DMS53 treated with DMSO at 0.1 percent for 48 hours (cell line): Measurements from ENCODE around the gene BCL2L1.
"Not testable (repeated sequence)": the region's sequence is repeated elsewhere in the genome, so short reads cannot be mapped to it uniquely, and the experiment has no call there.

ENCODE experiments used
- DNase-seq: peaks from one replicate; lab custom pipeline; 2025; ENCODE audit not compliant: unreplicated experiment; lab: John Stamatoyannopoulos, UW

Gene BCL2L1

DNA sequence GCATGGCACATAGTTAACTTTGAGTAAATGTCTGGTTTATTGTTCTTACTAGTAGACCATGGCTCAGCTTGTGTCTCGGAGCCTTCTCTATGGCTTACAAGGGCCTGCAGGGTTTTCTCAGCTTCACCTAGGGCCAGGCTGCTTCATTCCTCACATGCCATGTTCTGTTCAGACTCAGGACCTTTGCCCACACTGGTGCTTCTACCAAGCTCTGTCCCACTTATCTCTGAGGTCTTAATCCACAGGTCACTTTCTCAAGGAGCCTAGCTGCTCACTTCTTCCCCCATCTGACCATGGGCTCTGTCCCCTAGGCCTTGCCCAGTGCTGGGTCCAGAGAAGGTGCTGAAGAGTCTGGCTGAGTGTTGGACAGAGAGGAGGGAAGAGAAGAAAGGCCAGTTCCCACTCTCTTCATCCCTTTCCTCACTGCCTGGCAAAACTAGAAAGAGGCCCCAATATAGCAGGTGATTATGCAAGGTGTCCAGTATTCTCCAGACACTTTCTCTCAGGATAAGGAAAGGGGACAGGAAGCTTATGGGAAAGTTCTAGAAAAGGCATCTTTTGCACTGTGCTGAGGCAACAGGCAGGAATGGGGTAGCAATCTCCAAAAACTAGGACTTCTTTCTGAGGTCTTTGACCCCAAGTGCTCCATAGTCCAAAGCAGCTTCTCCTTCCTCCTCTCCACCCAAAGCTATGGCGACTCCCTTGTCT, 45.0 kb downstream of the BCL2L1 start:
- no peak for DNase-seq

DNA sequence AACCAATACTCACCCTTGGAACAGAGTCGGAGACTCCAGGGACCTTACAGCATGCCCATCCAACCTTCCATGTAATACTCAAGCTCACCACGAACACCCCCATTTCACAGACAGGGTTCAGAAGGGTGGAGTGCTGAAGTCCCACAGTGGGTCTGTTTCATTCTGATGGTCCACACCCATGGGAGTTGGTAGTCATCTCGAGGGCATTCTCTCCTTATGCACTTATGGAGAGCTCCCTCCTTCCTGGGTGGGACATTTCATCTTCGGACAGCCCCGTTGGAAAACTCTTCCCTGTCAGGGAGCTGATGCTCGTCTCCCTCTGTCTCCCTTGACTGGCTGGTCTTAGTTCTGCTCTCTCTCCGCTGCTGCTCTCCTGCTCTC, 46.1 kb downstream of the BCL2L1 start:
- no peak for DNase-seq

DNA sequence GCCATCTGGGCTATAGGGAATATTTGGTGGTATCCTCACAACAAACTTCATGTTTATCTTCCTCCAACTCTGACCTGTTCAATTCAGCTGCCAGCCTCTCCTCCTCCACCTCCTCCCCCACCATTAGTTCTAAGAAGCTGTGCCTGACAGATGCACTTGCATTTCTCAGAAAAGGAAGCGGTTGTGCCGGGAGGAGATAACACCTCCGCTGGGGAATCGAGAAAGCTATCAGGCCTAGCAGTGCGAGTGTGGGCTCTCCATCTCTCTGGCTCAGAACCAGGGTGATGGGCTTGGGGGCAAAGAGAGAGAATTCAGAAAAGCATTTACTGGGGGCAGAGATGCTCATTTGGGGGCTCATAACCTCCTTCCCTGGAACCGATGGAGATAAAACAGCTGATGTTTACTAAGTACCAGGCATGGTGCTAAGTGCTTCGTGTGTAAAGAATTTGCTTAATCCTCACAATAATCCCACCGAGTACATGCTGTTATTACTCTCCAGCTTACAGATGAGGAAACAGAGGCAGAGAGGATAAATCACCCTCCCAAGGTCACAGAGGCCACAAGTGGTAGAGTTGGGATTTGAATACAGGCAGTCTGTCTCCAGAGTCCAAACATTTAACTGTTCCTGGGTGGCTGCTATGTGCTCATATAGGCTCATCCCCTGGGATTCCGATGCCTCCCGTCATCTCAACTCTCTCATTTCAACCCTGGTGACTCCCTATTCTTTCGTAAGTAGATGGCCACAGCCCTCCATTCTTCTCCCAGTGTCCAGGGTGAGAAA, 46.6 kb downstream of the BCL2L1 start:
- DNase-seq = no peak

DNA sequence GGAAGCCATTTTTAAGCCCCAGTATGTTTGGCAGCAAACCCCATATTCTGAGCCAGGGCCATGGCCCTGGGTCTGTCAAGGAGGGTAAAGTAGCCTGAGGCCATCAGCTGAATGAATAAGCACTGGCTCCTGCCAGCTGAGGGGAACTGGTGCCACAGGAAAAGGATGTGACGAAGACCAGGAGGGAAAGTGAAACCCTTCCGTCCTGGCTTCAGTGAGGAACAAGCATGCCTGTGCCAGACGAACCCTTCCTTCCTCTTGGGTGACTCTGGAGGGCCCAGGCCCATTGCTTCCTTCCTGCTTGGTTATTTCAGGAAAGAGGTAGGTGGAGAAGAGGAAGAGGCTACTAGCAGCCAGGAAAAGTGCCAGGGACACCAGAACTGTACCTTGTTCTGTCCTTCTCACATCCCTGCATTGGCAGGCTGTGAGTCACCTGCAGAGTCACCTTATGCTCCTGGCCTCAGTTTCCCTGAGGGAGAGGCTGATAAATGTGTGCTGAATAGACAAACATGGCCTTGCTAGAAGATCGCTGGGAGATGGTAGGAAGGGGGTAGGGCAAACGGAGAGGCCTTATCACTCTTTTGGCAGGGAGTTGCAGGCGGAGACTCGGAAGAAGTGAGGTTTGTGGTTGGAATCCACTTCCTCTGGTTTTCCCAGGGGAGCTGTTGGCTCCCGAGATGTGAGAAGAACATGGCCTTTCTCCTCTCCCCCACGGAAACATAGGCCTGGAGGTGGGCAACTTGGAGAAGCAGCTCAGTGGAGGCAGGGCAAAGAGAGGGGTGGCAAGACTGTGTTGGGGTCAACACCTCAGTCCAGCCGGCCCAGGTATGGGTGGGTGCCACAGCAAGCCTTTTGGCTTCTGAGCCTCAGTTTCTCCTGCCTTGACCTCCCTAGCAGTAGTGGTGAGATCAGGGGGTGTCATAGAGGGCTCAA, 47.5 kb downstream of the BCL2L1 start:
- no peak for DNase-seq

DNA sequence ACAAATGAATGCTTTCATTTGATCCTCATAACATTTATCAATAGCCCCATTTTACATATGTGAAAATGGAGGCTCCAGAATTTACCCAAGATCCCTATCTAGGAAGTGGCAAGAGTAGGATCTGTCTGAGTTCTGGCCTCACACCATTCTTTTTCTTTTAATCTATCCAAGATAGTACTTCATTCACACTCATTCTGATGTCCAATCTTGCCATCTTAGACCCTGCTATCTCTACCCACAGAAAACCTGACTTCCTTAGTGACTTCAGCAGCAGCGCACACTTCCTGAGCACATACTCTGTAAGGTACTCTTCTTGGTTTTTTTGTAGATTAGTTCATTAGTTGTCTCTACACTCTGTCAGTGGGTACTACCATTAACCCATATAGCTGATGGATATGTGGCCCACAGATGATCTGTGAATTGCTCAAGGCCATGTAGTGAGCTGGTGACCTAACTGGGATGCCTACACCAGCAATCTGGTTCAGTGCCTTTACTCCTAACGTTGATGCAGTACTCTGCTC, 48.7 kb downstream of the BCL2L1 start:
- no peak for DNase-seq

DNA sequence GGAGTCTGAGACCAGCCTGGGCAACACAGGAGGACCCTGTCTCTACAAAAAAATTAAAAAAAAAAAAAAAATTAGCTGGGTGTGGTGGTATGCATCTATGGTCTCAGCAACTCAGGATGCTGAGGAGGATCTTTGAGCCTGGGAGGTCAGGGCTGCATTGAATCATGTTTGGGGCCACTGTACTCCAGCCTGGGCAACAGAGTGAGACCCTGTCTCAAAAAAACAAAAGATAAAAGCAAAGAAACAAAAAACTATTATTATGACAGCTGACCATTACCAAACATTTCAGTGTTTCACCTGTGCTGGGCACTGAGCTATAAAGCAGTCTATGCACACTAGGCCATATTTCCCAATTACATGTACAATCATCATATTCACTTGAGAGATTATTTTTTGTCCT, 49.2 kb downstream of the BCL2L1 start:
- no peak for DNase-seq

DNA sequence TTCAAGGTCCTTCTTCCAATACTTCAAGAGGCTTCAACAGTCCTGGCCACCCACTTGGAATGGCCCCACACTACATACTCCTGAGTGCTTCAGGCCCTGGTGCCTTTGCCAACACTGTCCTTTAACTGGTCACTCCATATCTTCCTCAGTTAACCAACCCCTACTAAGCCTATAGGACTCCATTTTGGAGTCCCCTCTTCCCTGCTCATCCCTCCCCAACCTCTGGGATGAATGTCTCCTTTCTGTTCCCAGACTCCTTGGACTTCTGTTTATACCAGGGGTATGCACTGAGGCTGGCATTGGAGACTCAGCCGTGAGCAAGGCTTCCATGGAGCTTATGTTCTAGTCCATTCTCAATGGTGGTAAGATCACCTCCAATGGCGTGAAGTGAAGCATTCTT, 51.3 kb downstream of the BCL2L1 start:
- DNase-seq = no peak

DNA sequence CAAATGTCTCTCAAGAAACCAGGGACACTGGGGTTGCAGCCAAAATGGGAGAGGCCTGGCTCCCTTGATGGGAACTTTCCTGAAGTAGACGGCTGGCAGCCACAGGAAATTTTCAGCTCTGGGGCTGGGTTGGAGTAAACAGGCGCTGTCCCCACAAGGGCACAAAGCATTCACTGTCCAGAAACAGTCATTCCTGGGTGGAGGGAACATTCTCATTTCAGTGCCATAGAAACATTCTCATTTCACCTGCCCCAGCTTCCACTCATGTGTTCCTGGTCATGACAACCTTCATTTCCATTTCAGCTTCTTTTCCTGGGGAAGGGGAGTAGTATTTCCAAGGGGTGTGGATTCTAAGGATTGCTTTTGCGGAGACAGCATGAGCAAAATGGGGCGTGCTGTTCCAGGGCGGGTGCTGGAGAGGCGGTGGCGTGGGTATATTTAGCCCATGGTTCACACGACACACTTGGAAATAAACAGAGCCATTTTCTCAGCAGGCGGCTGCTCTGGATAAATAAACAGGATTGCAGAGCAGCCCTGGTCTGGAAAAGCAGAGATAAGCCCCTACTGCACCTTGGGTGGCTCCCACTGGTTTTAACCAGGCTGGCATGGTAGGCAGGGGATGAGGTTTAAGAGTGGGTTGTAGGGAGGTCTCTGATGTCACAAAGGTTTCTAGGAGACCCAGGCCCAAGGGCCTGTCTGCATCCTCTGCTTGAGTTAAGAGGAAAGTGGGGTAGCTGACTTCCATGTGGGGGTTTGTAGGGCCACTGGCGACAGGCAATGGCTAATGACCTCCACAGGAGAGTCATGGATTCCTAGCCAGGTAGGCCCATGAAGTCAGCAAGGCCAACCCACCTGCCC, 52.1 kb downstream of the BCL2L1 start:
- DNase-seq = no peak

DNA sequence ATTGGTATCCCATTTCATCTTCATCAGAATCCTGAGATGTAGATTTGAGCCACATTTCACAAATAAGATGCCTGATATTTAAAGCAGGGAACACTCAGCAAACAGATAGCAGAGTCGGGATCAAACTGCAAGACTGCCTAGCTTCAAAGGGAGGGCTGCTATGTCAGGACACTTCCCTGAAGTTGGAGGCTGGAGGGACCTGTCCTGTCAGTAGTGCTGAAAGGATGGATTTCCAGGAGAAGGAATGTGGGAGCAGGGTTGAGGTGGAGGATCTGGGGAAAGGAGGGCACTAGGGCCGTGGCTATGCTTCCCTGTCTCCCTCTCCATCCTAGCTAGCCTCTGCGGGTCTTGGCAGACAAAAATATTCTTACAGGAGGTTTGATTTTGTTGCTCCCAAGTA, 52.8 kb downstream of the BCL2L1 start:
- no peak for DNase-seq

DNA sequence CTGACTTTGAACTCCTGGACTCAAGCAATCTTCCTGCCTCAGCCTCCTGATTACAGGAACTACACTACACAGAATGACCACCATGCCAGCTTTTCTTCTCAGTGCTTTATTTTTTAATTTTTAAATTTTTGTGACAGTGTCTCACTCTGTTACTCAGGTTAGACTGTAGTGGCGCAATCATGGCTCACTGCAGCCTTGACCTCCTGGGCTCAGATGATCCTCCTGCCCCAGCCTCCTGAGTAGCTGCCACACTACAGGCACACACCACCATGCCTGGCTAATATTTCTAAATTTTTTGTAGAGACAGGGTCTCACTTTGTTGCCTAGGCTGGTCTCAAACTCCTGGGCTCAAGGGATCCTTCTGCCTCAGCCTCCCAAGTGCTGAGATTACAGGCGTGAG, 53.7 kb downstream of the BCL2L1 start:
- DNase-seq = not testable (repeated sequence)

DNA sequence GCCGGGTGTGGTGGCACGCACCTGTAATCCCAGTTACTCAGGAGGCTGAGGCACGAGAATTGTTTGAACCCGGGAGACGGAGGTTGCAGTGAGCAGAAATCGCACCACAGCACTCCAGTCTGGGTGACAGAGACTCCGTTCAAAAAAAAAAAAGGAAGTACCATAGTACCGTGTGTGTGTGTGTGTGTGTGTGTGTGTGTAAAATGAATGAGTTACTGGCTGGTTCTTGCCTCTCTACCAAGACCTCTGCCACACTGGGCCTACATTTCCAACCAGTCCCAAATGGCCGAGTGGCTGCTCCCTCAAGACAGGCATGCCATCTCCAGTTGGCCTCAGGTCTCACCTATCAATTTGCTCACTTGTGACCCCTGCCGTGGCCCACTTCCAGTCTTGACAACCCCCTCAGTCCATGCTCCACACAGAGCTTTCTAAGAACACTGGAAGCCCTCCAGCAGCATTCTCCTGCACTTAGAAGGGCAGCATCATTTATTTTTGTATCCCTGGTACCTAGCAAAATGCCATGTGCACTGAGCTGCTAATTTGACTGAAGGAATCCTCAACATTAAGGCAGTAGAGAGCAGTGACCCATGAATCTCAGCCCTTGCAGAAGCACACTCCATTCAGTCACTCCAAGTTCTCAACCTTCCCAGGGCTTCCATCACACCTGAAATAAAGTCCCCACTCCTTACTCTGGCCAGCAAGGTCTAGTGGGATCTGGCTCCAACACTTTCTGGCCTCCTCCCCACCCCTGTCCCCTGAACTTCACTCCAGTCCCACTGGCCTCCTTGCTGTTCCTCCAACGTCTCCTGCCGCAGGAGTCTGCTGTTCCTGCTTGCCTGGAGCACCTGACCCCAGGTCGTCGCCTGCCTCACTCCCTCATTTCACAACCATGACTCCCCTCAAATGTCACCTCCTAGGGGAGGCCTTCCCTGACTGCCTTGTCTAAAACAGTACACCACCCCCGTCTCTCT, 55.1 kb downstream of the BCL2L1 start:
- no peak for DNase-seq

DNA sequence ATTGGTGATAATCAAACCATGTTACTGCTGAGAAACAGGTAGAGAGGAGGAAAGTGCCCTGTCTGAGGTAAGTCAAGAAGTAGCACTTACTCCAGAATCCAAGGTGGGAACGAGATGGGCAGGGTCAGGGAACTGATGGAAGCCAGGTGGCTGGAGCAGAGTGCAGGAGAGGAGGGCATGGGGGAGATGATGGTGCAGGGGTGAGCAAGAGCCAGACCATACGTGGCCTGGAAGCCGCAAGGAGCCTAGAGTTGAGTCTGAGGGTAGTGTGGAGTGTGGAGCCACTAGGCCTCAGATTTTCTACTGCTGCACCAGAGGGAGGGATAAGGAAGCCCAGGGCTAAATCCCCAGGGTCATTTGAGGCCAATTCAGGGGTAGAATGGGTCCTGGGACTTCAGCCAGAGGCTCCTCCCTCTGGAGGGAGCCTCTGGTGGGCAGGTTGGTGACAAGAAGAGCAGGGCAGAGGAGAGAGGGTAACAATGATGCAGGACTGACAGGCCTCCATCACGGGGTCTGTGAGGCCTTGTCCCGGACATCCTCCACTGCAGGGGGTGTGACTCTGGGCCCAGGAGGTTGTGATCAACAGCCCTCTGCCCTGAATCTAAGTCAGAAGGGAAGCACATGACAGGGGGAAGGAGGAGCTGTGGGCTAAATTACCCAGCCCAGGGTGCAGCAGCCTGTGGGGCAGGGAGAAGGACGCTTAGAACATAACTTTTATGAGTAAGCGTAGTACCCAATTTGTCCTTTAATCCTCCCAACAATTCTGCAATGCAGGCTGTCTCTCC, 56.2 kb downstream of the BCL2L1 start:
- no peak for DNase-seq

DNA sequence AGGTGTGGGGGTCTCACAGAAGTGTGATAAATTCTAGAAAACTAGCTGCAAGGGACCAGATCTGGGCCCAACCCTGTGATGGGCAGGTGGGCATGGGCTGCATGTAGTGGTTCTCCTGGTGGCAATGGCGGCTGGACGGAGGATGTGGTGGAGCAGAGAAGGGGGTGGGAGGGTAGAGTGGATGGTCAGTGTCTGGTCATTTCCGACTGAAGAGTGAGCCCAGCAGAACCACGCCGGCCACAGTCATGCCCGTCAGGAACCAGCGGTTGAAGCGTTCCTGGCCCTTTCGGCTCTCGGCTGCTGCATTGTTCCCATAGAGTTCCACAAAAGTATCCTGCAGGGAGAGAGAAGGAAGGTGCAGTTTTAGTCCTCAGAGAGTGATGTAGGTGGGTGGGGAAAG, 56.9 kb downstream of the BCL2L1 start:
- no peak for DNase-seq

DNA sequence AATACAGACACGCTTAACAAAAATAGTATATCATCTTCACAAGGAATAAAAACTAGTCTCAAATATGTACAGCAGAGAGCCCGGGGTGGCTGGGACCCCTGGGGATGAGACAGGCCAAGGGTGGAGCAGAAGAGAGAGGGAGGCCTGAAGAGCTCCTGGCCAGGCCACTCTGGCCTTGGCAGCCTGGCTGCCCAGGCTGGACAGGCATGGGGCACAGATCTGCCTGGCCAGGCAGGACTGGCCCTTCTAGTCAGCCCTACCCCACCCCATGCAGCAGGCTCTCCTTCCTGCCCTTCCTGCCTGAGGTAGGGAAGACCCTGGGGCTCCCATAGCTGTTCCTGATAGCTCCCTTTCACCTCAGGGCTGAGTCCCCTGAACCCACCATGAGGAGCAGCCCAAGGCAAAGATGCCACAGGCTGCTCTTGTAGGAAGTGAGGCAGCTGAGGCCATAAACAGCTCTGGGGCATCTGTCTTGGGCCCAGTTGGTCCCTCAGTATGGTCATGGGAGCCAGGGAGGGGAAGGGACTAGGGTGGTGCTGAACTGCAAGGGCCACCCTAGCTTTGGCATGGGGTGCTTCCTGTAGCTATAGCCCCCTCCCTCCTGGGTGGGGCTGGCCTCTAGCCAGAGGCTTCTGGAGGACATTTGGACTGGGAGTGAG, 57.8 kb downstream of the BCL2L1 start:
- DNase-seq = peak; percentile 36

DNA sequence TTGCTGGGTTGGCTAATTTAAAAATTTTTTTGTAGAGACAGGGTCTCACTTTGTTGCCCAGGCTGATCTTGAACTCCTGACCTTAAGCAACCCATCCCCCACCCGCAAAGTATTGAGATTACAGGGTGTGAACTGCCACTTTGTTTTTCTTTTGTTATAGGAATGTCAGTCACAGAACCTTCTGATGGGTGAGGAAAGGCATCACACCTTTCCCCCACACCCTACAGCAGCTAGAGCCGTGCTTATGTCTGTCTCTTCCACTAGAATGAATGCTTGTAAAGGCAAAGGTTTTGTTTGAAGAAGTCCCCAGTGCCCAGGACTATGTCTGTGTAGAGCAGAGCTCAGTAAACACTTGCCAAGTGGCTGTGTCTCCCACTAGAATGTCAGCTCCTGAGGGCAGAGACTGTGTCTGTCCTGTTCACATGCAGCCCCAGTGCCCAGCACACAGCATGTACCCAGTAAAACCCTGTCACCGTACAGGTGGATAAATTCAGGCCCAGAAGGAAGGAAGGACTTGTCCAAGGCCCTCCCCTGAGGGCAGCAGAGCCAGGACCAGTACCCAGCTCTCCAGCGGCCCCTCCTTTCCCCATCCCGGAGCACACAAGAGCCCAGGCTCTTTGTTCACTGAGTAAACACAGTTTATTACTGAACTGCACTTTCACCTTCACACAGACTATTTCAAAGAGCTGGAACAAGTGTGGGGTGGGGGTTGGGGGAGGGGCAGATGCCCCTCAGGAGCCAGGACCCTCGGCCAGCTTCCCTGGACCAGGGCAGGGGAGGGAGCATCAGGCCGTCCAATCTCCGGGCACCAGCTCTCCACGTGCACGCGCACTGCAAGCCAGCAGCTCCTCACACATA, 58.6 kb downstream of the BCL2L1 start:
- peak; percentile 84 for DNase-seq

DNA sequence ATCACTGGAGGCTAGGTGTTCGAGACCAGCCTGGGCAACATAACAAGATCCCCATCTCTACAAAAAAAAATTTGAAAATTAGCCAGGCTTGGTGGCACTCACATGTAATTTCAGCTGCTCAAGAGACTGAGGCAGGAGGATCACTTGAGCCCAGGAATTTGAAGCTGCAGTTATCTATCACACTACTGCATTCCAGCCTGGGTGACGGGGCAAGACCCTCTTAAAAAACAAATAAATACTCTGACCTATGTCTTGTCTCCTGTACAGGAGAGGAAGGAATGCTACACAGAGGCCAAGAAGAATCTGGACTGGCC, 59.2 kb downstream of the BCL2L1 start:
- no peak for DNase-seq

DNA sequence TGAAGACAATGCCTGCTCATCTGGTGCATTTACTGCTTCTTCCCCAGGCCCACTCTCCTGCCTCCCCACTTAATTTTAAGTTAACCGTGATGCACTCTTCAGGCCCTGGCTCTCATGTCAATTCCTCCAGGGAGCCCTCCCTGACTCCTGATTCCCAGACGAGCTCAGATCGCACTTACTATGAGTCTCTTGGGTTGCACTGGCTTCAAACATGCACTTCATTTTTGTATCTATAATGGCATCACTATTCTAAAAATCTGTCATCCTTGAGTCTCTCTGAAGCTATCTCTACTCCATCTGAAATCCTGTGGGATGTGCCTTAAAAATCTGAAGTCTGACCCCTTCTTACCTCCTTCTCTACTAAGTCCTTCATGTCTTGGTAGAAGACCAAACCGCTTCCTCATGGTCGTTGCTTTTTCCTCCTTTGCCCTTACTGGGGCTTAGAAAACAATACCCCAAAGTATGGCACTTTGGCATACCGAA, 60.3 kb downstream of the BCL2L1 start:
- DNase-seq = no peak
